Measurements from ENCODE around the gene C16orf95. TPM values are rescaled to one million over a fixed set of nuclear protein-coding genes. Genes with fewer than 3 reads are reported as not detected.
"Not testable (repeated sequence)": the region's sequence is repeated elsewhere in the genome, so short reads cannot be mapped to it uniquely, and the experiment has no call there.

Gene C16orf95
- polyA plus RNA-seq, 1 donor from 2014 or later = 5.9 TPM

- TF ChIP-seq RAD21 (conservative IDR thresholded peaks at IDR 0.05) (no peak), TAF1 (IDR thresholded peaks at IDR 0.05; ENCODE audit: low read depth) (no peak), SMC3 (conservative IDR thresholded peaks at IDR 0.05; ENCODE audit: poor library complexity) (no peak)
These were observed 23.0 kb upstream of the C16orf95 start (continued) for GRCh38 chr16:87340198-87340597.

GRCh38 chr16:87339724-87340105 lies 22.5 kb upstream of the C16orf95 start:
- not testable (repeated sequence) for H3K27ac ChIP-seq (ENCODE audit: low read length); H3K9me3 ChIP-seq (ENCODE audit: low read length); H2AFZ ChIP-seq (ENCODE audit: low read depth, low read length); H3K79me2 ChIP-seq (replicated peaks; ENCODE audit: insufficient read depth, low read length); H3K27me3 ChIP-seq (ENCODE audit: insufficient read depth, low read depth, low read length); H3K4me3 ChIP-seq (ENCODE audit: low read length); H3K9ac ChIP-seq (ENCODE audit: low read length); H3K9me2 ChIP-seq (ENCODE audit: insufficient read depth, low read length); H3K4me2 ChIP-seq (ENCODE audit: low read length); H4K20me1 ChIP-seq (ENCODE audit: insufficient read depth); H3K36me3 ChIP-seq (ENCODE audit: insufficient read depth, low read length); H3F3A ChIP-seq (ENCODE audit: insufficient read depth, low read length, poor library complexity, severe bottlenecking)

GRCh38 chr16:87339086-87339723 lies 22.0 kb upstream of the C16orf95 start:
- H3K4me2 ChIP-seq (ENCODE audit: low read length) = no peak overlapping the region
- H4K20me1 ChIP-seq (ENCODE audit: insufficient read depth) = no peaks in the 10 kb centered on the region
- TF ChIP-seq EZH2 (IDR thresholded peaks at IDR 0.05; ENCODE audit: borderline replicate concordance, insufficient read depth, low read length, poor library complexity, severe bottlenecking) = no peak
- TF ChIP-seq REST (IDR thresholded peaks at IDR 0.05; ENCODE audit: borderline replicate concordance) = no peak
- no peak for TF ChIP-seq EP300 (conservative IDR thresholded peaks at IDR 0.05; ENCODE audit: poor library complexity, severe bottlenecking)
- TF ChIP-seq RAD21 (conservative IDR thresholded peaks at IDR 0.05) = no peak
- no peak for TF ChIP-seq POLR2AphosphoS5 (IDR thresholded peaks at IDR 0.05)
- no peak for TF ChIP-seq CTCF (IDR thresholded peaks at IDR 0.05; ENCODE audit: poor library complexity, severe bottlenecking)
- TF ChIP-seq TAF1 (IDR thresholded peaks at IDR 0.05; ENCODE audit: low read depth) = no peak
- no peak for TF ChIP-seq MXI1 (conservative IDR thresholded peaks at IDR 0.05; ENCODE audit: poor library complexity, severe bottlenecking)
- no peak for TF ChIP-seq SMC3 (conservative IDR thresholded peaks at IDR 0.05; ENCODE audit: poor library complexity)
- H3K27ac ChIP-seq (ENCODE audit: low read length) = no peak overlapping the region
- H3K9me3 ChIP-seq (ENCODE audit: low read length) = no peaks in the 10 kb centered on the region
- no peaks in the 10 kb centered on the region for H3K79me2 ChIP-seq (replicated peaks; ENCODE audit: insufficient read depth, low read length)
- H3K9me2 ChIP-seq (ENCODE audit: insufficient read depth, low read length) = no peaks in the 10 kb centered on the region
- no peak overlapping the region for H3K4me3 ChIP-seq (ENCODE audit: low read length)
- no peaks in the 10 kb centered on the region for H3K36me3 ChIP-seq (ENCODE audit: insufficient read depth, low read length)
- H3K27me3 ChIP-seq (ENCODE audit: insufficient read depth, low read depth, low read length) = no peaks in the 10 kb centered on the region
- H3K9ac ChIP-seq (ENCODE audit: low read length) = no peak overlapping the region
- H3F3A ChIP-seq (ENCODE audit: insufficient read depth, low read length, poor library complexity, severe bottlenecking) = no peaks in the 10 kb centered on the region
- H2AFZ ChIP-seq (ENCODE audit: low read depth, low read length) = no peak overlapping the region

All from neural cell (in vitro differentiated cells).